ENCODE results near the gene MRPS16.
"Not testable (repeated sequence)": the region's sequence is repeated elsewhere in the genome, so short reads cannot be mapped to it uniquely, and the experiment has no call there.

The MRPS16 gene

DNA sequence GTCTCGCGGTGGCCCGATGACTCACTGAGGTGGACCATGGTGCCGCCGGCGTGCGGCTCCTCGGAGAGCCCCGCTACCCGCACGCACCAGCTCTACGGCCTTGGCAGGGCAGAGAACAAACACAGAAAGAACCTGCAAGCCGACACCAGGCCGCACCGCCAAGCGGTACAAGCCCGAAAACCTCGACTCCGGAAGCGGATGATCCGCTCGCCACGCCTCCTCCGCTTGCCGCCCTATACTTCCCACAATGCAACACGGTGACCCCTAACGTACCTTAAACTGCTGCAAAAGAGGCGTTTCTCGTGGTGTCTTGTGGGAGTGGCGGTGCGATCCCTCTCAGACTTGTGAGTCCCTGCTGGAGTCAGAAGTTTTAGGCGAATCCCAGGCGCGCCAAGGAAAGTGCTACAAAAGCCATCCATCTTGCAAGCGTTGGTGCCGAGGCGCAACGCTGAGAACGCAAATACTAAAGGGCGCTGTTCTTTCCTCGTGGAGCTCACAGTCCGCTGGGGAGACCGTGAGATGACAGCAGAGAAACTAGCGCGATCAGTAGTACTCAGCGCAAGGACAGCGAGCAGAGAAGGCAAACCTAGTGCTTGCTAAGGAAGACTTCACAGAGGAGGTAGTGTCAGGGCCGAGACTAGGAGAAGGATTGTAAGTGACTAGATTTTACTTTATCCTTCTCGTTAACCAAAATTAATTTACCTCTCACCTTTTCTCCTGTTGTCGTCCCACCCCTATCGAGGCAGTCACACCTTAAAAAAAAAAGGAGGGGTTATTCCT lies at the start of gene MRPS16:
Gene MRPS16 (minus strand): TSS at position 200 of the 780 bp plus-strand sequence. CDS start 162 bp downstream, at position 38.
- DNase-seq (ENCODE audit: low spot score): peak; percentile 94

DNA sequence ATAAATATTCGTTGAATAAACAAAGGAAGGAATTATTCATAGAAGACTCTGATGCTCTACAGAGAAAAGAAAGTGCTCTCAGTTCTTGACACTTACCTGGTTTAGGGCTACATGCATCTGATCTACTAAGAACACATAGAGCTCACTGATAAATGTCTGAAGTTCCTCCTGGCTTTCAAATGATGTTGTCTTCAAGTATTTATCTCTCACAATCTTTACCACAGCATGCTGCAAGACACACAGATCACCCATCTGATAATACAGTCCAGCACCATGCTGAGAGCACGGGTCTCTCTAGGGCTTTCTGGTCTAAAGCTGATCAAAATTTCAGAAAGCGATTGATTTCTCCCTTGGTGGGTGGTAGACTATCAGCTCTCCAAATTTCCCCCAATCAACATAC lies 44.5 kb upstream of the MRPS16 start:
- DNase-seq (ENCODE audit: low spot score): no peak

DNA sequence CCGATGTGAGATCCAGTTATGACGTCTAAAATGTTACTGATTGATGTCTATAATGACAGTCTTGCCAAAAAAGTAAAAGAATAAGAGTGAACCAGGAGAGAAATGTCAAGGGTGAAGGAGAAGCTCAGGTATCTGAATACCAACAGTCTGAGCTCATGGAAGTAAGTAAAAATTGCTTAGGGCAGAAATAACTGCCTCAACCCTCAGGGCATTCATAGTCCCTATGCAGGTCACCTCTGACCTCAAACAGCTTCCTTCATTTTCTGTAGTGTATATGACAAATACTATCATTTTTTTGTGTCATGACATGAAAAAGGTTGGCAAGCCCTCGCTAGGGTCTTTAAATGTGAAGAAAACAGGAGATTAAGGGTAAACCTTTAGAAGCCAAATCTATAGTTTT lies 41.0 kb upstream of the MRPS16 start:
- no peak for DNase-seq (ENCODE audit: low spot score)

DNA sequence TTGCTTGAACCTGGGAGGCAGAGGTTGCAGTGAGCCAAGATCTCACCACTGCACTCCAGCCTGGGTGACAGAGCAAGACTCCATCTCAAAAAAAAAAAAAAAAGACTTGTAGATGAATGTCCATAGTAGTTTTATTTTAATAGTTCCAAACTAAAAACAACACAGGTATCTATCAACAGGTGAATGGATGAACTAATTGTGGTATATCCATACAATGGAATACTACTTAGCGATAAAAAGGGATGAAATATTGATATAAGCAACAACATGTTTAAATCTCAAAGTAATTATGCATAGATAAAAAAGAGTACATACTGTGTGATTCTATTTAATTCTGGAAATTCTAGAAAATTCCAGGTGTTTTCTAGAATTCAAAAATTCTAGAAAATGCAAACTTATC lies 37.5 kb upstream of the MRPS16 start:
- no peak for DNase-seq (ENCODE audit: low spot score)

DNA sequence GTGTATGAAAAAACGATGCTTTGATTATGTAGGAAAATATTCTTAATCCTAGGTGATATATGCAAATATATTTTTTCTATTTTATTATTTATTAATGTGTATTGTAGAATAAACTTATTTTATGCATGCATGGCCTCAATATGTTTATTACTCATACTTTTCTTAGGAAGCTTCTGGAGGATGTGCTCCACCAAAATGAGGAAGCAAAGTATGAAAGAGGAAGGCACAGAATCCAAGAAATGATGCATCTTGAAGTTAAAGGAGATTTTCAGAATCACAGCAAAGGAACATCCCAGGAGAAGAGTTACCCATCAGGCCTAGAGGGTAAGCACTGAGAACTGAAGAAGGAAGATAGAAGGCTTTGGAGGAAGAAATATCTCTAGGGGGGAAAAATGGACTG lies 35.0 kb upstream of the MRPS16 start:
- no peak for DNase-seq (ENCODE audit: low spot score)

DNA sequence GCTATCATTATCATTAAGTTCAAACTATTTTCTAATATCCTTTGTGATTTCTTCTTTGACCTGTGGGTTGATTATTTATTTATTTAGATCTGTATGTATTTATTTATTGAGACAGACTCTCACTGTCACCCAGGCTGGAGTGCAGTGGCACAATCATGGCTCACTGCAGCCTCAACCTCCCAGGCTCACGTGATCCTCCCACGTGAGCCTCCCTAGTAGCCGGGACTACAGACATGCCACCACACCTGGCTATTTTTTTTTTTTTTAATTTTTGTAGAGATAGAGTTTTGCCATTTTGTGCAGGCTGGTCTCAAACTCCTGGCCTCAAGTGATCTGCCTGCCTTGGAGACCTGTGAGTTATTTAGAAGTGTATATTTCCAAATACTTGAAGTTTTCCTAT lies 28.7 kb upstream of the MRPS16 start:
- no peak for DNase-seq (ENCODE audit: low spot score)

DNA sequence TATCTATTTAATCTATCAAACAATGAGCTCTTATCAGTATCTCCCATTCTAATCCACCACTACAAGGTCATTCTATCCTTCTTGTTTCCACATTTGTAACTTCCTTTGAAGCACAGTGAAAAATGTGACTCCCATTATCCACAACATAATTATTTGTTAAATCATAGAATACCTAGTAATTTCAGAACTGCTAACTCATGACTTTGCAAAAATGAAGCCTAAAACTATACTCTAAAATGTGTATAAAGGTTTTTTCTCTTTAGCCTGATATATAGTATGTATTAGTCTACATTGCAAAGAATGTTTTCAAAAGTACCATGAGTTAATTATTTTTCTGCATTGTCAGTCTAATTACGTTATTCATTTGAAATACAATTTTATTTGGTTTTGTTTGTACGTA lies 12.0 kb upstream of the MRPS16 start:
- DNase-seq (ENCODE audit: low spot score): no peak

DNA sequence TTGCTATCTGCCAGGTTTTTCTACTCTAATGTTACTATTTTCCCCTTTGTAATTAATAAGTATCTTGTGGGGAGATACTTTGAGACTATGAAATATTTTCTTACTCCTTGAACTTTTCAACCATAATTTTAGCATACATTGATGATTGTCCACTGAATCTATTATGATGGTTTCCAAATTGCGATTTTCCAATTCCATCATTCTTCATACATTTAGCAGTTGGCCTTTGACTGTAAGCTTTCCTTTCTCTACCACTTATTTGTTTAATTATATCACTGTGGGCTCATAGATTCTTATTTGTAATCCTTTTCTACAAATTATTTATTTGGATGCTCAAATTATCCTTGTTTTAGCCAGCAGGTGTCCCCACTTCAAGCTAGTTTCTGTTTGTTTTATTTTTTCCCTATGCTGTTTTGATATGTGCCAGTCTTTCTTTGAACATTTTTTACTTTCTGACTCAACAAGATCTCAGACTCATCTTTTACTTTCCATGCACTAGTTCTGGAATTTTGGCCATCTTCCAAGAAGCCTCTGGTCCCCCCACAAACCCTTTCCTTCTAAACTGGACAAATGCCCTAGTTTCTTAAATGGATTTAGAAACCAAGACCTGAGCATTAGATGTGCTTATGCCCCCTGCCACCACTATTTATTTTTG lies 11.4 kb upstream of the MRPS16 start:
- DNase-seq (ENCODE audit: low spot score): peak; percentile 35

DNA sequence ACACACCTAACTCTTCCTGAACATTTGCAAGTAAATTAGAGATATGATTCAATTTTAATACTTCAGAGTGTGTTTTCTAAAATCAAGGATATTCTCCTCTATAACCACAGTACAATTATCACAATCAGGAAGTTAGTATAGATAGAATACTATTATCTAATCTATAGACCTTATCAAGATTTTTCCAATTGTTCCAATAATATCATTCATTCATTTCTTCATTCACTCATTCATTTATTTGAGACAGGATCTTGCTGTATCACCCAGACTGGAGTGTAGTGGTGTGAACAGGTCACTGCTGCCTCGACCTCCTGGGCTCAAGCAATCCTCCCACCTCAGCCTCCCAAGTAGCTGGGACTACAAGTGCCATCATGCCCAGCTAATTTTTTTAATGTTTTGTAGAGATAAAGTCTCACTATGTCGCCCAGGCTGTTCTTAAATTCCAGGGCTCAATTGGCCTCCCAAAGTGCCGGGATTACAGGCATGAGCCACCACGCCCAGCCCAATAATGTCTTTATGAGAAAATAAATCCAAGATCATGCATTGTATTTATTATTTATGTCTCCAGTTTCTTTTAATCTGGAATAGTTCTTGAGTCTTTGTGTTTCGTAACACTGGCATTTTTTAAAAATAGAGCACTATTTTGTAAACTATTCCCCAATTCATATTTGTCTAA lies 10.6 kb upstream of the MRPS16 start:
- DNase-seq (ENCODE audit: low spot score): no peak

DNA sequence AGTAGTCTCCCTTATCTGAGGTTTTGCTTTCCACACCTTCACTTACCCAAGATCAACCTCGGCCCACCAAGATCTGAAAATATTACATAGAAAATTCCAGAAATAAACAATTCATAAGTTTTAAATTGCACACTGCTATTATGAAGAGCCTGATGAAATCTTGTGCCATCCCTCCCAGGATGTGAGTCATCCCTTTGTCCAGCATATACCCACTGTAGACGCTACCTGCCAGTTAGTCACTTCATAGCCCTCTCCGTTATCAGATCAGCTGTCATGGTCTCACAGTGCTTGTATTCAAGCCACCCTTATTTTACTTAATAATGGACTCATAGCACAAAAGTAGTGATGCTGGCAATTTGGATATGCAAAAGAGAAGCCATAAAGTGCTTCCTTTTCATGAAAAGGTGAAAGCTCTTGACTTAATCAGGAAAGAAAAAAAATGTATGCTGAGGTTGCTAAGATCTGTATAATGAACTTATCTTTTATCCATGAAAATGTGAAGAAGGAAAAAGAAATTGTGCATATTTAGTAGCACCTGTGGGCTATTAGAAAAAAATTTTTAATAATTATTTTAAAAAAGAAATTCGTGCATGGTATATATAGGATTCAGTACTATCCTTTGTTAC lies 9.8 kb upstream of the MRPS16 start:
- DNase-seq (ENCODE audit: low spot score): peak; percentile 43

DNA sequence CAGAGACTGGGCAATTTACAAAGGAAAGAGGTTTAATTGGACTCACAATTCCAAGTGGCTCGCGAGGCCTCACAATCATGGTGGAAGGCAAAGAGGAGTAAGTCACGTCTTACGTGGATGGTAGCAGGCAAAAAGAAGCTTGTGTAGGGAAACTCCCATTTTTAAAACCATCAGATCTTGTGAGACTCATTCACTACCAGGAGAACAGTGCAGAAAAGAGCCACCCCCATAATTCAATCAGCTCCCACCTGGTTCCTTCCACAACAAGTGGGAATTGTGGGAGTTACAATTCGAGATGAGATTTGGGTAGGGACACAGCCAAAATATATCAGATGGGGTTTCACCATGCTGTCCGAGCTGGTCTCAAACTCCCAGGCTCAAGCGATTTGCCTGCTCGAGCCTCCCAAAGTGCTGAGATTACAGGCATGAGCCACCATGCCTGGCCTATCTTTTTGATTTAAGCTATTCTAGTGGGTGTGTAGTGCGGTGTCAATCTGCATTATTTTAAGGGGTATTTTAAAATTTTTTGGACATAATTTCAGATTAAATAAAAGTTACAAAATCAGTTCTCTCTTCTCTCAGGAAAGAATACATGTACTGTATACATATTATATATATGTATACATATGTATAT lies 9.0 kb upstream of the MRPS16 start:
- DNase-seq (ENCODE audit: low spot score): no peak

DNA sequence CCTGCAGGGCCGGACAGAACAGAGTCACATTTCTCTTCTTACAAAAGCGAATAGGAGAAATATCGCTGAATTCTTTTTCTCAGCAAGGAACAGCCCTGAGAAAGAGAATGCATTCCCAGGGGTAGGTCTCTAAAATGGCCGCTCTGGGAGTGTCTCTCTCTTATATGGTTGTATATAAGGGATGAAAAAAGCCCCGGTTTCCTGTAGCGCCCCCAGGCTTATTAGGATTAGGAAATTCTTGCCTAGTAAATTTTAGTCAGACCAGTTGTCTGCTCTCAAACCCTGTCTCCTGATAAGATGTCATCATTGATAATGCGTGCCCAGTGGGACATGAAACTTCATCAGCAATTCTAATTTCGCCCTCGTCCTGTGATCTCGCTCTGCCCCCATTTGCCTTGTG lies 6.2 kb upstream of the MRPS16 start:
- DNase-seq (ENCODE audit: low spot score): not testable (repeated sequence)

DNA sequence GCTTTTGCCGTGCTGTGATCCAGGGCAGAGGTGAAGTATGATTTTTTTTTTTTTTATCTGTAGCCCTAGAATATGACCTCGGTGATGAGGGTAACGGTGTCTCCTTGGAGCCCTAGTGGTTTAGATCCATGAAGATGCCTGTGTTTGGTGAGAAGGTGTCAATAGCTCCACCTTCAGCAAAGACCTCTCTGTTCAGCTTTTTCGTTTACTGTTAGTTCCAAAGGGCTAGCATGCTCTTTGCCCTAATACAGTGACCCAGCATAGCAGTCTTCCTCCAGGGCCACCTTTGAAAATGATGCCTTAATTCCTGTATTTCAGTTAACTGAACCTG lies 746 bp upstream of the MRPS16 start:
- peak; percentile 14 for DNase-seq (ENCODE audit: low spot score)

DNA sequence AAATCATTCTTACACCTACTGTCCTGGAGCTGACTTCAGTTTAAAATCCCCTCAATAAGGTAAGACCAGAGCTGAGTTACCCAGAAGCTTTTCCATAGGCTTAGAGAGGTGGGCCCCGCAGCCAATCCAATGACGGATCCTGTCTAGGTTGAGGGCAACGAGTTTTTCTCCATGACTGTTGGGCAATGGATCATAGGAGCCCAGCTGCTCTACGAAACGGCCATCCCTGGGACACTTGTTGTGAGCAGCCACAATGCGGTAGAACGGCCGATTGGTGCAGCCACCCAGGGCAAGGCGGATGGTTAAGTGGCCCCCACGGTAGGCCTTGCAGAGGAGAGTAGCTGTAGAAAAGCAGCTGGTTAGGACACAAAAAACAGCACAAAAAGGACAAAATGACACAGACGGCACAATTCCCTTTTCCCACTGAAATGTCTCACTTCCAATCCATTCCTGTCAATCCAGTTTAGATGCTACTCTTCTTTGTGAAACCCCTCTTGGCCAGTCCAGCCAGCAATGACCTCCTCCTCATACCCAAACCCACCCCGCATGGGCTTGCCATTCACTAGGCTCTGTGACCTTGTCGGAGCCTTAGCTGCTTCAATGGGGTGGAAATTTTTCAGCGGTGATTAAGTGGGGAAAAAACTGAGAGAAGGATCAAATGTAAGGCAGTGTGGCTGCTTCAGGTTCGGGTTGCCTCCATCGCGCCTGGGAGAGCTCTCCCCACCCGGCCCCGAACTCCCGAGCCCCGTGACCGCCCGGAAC lies 580 bp downstream of the MRPS16 start:
- peak; percentile 81 for DNase-seq (ENCODE audit: low spot score)

DNA sequence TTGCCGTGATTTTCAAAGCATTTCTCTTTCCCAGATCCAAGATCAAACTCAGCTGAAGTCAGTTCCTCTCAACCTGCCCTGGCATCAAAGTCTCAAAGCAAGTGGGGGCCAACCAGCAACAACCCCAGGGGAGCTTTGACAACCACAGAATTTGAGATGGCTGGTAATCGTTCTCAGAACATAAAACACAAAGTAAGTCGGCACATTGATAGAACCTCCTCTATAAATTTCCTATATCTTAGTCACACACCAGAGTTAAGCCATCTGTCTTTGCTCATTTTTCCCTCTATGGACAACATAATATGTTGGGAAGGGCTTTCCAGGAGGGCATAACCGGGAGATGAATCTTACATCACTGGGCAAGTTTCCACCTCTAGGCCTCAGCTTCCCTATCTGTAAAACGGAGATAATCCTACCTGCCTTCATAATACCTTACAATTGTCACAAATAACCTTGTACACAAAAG lies 4.2 kb downstream of the MRPS16 start:
- DNase-seq (ENCODE audit: low spot score): no peak

DNA sequence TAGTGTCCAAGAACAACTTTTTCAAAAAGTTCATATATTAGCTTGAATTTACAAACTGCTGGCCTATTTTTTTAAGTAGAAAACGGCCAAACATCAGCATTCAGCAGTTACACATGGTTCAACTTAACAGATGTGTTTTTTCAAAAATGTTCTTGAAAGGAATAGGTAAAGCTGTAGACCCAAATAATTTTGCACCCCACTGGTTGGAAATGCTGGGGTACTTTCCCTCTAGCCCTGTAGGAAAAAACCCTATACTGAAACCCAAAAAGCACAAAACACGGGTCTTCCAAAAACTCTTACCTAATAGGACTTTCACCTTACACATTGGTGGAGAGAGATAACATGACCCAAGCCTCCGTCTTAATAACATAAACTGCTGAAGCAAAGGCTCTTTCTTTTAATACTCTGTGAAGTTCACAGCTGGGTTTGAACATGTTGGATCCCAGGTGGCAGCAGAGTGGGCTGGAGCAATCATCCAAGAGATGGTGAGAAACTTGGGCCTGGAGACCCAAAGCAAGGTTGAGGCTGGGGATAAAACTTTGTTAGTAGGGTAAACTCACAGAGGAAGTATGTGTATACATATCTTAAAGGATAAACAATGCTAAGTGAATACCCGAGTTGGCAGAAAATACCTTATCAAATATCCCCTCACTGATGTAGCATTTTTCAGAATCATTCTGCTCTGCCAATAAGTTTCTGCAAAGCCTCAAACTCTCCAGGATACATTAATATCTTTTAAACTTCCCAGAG lies 4.8 kb downstream of the MRPS16 start:
- DNase-seq (ENCODE audit: low spot score): no peak

DNA sequence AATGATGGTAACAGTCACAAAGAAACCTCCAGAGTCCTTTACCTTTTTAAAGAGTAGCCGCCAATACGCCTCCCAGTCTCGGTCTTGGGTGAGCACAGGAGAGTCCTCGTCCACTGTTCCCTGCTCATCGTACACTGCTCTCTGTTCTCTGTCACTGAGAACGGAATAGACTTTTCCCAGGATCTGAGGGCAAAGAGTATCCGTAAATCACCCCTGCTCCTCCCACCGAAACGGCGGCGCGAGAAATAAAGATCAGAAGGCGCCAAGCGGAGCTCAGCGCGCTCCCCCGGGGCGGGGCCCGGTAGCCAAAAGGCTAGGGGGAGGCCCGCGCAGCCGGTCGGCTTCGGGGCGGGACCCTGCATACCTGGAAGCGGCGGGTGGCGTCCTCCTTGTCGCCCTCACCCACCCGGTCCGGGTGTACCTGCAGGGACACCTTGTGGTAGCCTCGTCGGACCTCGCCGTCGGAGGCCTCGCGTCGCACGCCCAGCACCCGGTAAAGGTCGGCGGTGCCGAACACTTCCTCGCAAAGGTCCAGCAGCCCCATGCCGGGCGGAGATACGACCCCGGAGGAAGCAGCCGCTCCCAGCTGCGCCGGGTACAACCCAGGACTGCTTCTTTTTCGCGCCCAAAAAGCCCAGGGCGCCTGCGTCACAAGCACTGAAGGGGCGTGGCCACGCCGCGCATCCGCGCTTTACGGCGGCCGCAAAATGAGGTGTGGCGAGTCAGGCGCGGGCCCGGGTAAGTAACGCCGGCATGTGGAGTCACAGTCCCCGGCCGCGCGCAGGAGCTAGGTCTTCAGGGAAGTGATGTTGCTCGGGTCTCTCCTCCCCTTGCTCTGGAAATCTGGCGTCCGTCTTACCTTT lies 5.6 kb downstream of the MRPS16 start, which contains the start of gene DNAJC9:
Gene DNAJC9 (minus strand): TSS at position 610 of the 863 bp plus-strand sequence. CDS start 66 bp downstream, at position 544.
- DNase-seq (ENCODE audit: low spot score): peak; percentile 96

DNA sequence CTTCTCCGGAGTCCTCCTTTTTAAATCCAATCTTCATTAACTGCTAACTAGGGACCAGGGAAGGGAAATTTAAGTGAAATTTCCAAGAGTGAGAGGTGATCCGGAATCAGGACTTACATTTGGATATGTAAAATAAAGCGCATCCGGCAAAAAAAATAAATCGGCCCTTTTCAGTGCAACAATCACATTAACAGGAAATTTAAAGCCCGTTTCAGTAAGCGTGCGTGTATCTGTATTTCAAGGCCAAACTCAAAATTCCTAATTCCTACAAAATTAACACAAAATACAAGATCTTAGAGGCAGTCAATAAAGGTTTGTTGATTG lies 6.2 kb downstream of the MRPS16 start:
- DNase-seq (ENCODE audit: low spot score): no peak

DNA sequence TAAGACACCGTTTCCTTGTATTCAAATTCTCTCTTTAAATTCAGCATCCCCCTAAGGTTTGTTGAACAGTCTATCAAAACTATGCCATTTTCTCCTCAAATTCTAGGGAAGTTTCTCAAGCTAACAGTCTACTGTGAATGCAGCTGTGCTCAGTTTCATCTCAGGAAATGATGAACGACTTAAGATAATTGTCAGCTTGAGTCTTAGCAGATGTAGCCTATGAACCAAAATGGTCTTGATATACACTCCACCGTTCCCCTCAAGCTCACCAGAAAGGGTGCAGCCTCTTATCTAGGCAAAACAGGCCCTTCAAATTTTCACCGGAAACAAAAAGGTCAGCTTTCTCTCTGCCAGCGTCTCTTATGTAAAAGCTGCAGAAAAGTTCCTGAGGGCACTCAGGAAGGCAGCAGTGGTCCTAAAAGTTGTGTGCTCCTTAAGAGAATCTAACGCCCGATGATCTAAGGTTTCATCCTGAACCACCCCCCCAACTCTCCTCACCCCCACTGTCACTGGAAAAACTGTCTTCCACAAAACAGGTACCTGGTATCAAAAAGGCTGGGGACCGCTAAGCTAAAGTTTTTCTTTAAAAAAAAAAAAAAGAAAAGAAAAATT lies 7.5 kb downstream of the MRPS16 start:
- no peak for DNase-seq (ENCODE audit: low spot score)

Data from GM03348 (cell line).